NCI-H526 (cell line): ENCODE measurements around the gene MAP3K12.
A peak's percentile ranks its signal among the peaks of the same experiment; 100 is the strongest.

Experiments
- DNase-seq, 2 experiments: peaks; one replicate each; lab custom pipeline; 2025; lab: John Stamatoyannopoulos, UW

MAP3K12 gene

DNA sequence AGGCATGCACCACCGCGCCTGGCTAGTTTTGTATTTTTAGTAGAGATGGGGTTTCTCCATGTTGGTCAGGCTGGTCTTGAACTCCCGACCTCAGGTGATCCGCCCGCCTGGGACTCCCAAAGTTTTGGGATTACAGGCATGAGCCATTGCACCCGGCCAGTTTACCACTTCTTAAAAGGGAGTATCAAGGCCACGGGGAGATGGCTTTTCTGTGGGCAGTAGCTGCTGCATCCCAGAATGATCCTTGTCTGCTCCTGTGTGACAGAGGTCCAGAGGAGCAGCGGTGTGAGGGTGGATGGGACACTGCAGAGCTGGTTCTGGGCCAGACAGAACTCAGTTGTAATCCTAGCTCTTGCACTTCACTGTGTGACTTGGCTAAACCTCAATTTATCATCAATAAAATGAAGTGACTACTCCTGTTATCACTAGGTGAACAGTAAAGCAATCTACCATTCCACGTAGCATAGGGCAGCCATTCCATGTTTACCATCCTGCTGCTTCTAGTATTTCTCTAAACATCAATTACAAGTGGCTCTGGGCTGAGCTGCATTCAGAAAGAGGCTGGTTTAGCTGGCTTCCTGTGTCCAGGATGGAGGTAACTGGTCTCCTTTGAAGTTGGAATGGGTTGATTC is 11.0 kb upstream of the MAP3K12 start:
- DNase-seq, result no peak

DNA sequence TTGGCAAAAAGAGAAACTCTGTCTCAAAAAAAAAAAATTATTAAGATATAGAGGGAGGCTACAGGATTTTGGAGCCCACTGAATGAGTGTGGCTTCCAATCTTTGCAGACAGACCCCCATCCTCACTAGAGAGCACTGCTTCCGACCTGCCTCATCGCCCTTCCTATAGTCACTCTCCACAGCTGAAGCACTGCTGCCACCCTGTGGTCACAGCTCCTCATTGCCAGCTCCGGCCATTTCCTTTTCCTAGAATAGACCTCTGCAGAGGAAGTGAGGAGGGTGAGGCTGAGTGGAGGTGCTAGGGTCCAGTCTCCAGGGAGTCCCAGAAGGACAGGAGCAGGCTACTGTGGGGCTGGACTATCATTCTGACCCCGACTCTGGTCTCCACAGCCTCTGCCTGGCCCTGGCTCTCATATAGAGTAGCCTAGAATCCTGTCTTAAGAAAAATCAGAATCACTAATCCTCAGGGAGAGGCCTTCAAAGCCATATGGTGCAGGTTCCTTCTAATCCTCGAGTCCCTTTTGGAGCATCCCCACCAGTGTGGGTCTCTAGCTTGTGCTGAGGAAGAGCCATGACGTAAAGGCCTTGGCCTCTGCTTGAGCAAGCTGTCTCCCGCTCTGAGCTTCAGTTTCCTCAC is 9.4 kb upstream of the MAP3K12 start:
- DNase-seq, result peak; percentile 37 to 87

DNA sequence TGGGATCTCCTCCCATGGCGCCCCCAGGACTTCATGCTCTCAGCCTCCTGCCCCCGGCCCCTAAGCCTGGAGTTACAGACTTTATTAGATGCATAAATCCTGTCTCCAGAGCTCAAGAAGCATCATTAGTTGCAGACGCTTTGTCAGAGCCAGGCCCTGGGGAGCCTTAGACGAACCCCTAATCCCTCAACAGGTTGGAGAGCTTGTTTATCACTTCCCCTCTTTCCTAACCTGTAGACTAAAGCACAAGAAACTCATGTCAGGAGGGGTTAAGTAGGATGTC is 8.3 kb upstream of the MAP3K12 start:
- no peak for DNase-seq

DNA sequence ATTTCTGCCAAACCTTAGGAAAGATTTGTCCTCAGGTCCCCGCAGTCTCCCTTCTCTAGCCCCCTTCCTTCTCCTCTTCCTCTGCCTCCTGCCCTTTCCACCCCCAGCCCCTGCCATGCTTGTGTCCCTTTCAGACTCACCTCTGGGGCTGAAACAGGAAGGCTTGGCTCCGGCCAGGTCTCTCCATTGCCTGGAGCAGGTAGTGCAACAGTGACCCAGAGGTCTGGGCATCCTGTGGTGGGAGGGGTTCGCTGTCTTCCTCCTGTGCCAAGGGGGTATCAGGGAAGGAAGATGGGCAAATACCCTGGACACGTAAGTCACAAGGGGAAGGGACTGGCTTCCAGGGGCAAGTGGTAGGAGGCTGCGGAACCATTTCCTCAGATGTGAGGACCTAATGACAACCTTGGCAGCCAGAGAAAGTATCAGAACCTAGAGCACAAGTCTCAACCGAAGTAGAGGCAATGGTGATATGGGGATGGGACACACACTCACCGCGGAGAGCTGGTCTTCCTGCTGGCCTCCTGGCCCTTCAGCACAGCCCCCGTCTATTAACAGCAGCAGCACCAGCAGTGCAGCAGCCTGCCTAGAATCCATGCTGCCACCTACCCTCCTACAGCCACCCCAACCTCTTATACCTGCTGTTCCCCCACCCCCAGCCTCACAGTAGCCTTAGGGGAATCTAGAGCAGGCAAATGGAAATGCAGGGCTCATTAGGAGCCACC is 7.8 kb upstream of the MAP3K12 start, which contains the start of gene NPFF:
Gene NPFF (minus strand): TSS at position 604 of the 722 bp plus-strand sequence. CDS start 10 bp downstream, at position 594.
- no peak for DNase-seq

DNA sequence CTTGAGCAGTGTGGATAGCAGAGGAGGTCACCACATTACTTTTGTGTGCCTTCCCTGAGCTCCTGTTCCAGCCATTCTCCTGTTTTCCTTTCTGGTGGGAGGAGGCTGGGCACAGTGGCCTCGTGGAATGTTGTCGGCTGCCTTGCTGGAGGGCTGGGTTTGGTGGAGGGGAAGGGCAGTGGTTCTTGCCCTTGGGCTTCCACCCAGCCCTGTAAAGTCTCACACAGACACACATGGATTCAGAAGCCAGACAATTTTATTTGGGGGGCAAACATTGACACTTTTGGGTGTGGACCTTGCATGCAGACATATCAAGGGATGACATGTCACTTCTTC is 7.2 kb upstream of the MAP3K12 start:
- no peak for DNase-seq

DNA sequence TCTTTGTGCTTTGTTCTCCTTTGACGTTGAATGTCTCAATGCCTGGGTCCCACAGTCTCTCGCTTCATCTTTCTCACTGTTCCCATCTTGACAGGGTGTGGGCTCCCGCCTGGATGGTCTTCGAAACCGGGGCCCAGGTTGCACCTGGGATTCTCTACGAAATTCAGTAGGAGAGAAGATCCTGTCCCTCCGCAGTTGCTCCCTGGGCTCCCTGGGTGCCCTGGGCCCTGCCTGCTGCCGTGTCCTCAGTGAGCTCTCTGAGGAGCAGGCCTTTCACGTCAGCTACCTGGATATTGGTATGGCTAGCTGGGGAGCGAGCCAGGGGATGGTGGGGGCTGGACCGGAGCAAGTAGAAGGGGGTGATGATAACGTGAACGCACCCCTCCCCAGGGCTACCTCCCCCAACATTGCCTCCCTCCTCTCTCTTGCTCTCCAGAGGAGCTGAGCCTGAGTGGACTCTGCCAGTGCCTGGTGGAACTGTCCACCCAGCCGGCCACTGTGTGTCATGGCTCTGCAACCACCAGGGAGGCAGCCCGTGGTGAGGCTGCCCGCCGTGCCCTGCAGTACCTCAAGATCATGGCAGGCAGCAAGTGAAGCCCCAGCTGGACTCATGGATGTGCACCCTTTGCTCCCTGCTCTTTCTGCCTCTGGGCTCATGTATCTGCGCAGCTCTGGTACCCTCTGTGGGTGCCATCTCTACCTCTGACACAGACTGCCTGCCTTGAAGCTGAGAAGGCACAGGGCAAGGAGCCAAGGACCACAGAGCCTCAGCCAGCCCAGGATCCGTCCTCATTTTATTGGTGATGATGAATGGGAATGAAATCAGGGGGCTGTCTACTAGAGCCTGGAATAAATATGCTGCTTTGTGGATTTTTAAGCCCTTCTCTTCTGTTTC is 6.5 kb upstream of the MAP3K12 start:
- no peak for DNase-seq

DNA sequence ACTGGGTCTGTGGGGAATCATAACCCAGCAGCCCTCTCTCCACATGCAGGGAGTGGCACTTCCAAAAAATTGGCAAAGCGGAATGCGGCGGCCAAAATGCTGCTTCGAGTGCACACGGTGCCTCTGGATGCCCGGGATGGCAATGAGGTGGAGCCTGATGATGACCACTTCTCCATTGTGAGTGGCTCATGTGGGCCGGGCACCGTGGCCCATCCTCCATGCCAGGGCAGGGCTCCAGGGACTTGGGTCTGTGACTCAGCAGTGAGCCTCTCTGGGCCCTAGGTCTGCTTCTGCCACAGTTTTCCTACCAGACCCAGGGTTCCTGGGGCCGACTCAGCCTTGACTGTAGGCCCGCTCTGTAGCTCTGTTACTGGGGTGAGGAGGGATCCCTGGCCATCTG is 5.8 kb upstream of the MAP3K12 start:
- DNase-seq, result no peak

DNA sequence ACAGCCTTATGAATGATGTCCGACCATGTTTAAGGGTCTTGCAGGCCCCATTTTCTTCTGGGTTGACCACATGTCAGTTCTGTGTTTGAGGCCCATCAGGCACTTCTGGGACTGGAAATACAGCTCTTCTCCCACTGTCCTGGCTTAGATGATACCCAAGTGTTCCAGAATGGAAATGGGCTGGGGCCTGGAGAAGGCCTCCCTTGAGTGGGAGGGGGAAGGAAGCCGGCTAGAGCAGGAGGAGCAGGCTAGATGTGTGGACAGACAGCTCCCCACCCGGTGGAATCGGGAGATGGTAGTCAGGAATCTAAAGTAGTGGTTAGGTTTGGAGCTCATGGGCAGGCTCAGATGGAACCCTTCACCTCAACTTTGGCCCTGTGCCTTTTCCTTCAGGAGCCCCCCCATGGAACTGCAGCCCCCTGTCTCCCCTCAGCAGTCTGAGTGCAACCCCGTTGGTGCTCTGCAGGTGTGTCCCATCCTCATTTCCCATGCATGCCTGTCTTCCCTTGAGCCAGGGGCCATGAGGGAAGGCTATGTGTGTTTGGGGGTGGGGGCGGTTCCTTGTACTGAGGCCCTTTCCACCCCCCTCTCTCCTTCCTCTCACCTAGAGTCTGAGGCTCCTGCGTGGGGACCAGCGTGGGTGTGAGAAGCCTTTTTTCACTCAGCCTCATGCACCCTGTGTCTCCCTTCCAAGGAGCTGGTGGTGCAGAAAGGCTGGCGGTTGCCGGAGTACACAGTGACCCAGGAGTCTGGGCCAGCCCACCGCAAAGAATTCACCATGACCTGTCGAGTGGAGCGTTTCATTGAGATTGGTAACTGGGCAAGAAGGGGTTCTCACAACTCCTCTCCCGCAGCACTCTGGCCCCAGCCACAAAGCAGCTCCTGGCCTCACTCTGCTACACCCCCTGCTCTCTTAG is 5.0 kb upstream of the MAP3K12 start:
- DNase-seq, result no peak

DNA sequence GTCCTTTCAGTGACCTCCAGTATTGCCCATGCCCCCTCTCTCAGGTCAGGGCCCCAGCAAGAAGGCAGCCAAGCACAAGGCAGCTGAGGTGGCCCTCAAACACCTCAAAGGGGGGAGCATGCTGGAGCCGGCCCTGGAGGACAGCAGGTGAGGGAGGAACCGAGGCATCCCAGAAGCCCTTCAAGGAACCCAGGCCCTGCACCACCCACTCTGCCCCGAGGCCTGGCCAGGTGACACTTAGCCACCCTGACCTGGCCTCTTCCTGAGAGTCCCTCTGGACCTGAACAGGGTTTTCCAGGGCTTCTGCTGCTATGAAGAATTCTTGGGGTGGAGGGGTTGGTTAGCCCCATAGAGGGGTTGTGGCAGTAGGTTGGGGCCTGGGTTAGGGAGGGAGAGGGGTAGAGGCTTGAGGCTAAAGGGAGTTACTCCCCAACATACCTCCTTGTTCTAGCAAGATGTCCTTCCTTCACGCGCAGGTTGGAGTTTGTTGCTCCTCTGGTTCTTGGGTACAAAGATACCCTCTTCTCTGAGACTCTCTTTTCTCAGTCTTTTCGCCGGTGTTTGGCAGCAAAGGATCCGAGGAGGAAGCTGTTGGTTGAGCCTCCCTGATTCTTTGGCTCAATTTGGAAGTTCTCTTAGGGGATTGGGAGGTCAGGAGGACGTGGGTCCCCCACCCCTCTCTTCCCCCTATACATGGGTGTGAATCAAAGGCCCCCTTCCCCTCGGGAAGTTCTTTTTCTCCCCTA is 3.9 kb upstream of the MAP3K12 start:
- no peak for DNase-seq

DNA sequence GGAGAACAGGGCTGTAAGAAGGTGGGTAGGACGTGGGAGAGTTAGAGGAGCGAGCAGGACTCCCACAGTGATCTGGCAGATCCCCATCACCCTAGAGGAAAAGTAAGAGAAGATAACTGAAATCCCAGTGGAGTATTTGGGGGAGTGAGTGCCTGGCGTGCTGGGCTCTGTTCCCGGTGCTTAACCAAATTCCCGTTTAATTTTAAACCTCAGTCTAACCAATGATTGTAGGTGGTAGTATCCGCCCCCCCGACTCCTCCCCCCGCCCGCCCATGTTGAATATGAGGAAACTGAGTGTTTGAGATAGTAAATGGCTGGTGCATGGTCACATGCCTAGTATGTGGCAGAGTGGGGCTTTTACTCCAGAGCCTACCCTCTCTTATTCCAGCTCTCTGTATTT is 3.1 kb upstream of the MAP3K12 start:
- no peak for DNase-seq

DNA sequence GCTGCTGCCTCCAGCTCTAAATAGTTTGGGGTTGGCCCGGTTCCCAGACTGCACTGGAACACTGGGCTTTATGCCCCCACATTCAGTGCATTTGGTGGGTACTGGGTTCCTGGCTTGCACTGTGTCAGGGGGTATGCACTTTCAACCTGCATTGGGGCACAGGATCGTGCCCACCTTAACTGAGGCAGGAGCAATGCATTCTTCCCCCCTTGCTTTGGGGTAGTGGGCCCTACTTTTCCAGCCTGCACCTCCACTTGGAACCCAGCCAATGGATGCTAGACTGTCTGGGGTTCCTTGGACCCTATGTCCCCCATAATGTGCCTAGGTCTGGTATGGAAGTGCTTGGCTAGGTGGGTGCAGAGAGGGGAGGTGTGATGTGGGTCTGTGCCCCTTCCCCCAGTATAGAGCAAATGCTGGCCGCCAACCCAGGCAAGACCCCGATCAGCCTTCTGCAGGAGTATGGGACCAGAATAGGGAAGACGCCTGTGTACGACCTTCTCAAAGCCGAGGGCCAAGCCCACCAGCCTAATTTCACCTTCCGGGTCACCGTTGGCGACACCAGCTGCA is 2.4 kb upstream of the MAP3K12 start:
- DNase-seq, result no peak

DNA sequence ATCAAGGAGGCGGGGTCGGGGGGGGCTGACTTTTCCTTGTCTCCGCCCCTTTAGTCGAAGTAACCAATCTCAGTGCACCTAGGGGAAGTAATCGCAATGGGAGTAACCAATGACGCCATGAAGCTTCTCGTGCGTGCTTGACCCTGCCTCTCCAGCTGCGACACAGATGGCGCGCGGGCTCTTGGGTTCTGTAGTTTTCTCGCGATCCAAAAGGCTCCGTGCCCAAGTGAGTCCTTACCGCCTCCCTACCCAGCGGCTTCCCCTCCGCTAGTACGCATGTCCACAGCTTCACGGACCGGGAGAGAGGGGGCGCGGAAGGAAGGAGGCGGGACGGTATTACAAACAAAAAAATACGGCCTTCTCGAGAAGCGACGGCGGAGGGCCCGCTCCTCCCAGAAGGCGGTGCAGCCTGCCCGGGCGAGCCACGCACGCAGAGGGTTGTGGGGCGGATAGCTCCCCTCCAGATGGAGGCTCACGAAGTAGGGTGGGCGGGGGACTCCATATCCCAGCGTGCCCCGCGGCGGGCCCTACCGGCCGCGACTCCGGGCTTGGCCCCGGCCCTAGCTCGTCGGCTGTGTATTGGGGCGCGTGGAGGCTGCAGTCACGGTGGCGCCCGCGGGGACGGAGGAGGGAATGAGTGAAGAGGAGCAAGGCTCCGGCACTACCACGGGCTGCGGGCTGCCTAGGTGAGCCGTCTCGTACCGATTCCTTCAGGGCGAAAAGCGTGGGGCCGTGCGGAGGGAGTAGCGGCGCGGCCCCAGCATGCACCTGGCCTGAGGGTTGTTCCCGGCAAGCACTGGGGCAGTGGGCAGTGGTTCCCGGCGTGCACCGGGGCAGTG is 1.7 kb upstream of the MAP3K12 start, which contains the start of gene TARBP2:
Gene TARBP2 (plus strand): TSS at position 508 of the 839 bp plus-strand sequence. CDS start 126 bp downstream, at position 634.
- peak; percentile 99 for DNase-seq

DNA sequence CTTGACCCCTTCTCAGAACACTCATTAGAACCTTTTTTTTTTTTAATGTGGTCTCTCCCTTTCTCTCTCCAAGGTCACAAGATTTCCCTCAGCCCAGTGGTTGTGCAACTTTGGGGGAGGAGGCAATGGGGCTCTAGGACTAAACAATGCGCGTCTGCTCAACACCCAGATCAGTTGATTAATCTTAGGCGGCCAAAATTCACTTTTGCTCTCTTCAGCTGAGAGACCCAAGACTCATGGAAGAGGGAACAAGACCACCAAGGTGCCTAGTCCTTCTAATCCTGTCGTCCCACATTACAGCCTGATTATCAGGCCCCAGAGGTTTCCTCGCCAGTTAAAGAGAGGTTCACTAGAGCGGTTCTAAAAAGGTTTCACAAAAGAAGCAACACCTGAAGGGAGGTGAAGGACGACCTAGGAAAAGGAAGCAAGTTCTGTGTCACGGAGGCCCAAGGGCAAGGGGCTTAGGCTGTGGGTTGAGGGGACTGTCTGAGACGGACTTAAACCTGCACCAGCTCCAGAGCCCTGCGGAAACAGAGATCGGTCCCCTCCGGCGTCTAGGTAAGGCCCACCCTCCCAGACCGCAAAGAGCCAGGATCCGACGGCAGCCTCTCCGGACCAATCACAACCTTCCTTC is 1.0 kb upstream of the MAP3K12 start:
- DNase-seq, result no peak

DNA sequence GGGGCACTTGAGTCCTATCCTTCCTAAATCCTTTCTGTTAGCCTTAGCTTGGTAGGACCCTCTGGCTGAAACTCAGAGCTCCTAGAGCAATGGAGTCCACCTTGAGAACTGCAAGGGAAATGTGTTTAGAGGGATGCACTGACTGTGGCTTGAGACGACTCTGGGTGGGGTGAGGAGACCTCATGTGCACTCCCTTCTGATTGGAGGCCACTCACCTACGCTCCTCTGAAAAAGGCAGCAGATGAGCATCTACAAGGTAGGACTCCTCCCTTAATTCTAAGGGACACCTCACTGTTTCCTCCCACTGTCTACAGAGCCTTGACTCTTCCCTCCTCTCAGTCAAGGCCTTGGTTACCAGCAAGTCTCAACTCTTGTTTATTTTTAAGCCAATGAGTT is 1.0 kb downstream of the MAP3K12 start:
- no peak for DNase-seq

DNA sequence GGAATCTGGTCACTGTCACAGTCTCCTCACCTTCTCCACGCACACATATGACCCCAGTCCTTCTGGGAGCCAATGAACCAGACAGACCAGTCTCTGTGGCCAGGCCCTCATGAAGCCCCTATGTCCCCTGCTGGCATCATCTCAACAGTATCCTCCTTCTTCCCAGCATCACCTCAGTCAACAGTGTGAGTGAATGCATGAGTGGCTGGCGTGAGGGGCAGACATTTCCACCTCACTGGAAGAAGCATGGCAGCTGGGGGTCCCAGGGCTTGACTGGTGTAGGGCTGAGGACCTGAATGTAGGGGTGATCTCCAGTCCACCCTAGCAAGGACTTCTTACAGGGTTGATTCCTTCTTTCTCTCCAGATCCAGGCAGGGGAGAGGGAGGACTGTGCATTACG is 1.8 kb downstream of the MAP3K12 start:
- DNase-seq, result no peak

DNA sequence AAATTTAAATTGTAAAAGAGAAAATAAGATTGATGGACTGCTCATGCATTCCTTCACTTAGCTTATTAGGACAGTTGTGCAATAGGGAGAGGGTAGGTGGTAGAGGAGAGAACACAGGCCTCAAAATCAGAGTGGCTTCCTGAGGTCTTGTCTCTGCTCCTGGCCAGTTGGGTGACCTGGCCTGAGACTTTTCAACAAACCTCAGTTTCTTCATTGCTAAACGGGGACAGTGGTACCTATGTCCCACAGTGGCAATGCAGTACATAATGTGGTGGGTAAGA is 2.6 kb downstream of the MAP3K12 start:
- DNase-seq, result no peak

DNA sequence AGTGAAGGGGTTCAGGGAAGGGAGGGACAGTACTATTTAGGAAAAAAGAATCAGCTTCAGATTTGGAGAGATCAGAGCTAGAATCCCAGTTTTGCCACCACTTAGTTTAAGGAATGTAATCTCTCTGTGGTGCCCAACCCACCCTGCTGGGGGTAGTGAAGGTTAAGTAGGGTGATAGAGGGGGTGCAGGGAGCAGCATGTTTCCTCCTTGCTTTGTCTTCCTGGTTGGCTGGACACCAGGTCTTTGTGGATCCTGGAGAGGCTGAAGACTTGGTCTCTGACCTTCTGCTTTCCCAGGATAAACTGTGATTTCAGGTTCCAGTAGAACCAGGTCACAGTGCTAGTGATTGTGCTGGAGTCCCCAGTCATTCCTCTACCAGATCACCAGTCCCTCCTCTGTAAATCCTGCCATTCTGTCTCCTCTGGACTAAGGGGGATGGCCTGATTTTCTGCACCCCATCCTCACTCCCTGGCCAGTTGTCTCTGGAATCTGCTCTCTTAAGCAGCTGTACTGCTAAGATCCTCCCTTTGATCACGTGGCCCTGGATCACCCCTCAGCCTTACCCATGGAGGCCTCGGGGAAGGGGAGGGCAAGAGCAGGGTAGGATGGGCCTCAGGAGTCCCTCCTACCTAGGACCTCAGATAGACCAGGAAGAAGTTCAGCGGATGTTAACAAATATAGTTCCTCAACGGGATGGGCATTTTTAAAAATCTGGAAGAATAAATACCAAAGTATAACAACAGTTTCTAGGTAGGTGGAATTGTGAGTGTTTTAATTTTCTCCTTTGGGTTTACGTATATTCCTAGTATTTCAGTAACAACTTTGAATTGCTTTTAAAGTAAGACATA is 3.1 kb downstream of the MAP3K12 start:
- DNase-seq, result peak in 1 of 2 experiments; percentile 12
